GM18951 (cell line): Measurements from ENCODE around the gene MRFAP1L1.
"Not testable (repeated sequence)": the region's sequence is repeated elsewhere in the genome, so short reads cannot be mapped to it uniquely, and the experiment has no call there.

Experiments
- POLR2A ChIP-seq: IDR thresholded peaks from 4 replicates; pipeline ENCODE4 v1.6.1; 2011; ENCODE audit warnings: mild to moderate bottlenecking; ENCODE audit not compliant: insufficient read length, insufficient read depth; ENCODE audit errors: extremely low read depth
- in situ Hi-C: fragments of 300-500 bp; cut with MboI; formaldehyde crosslinking; loops from one replicate; pipeline ENCODE4 v1.12.0; 2022; ENCODE audit warnings: low sequenced_read_pairs, mixed read lengths, inconsistent platforms; ENCODE audit not compliant: unreplicated experiment

MRFAP1L1 gene

GRCh38 chr4:6682862-6683590, 26.6 kb downstream of the MRFAP1L1 start:
- TF ChIP-seq POLR2A = no peak
- in situ Hi-C loops = no loop called here

- in situ Hi-C loops = no loop called here
Observed at GRCh38 chr4:6681191-6681590, 28.5 kb downstream of the MRFAP1L1 start.

GRCh38 chr4:6680372-6681034, 29.2 kb downstream of the MRFAP1L1 start:
- in situ Hi-C loops = no loop called here
- TF ChIP-seq POLR2A = no peak

More at GRCh38 chr4:6681191-6681590, 28.5 kb downstream of the MRFAP1L1 start:
- TF ChIP-seq POLR2A = no peak

- in situ Hi-C loops = no loop called here
- no peak for TF ChIP-seq POLR2A
Observed at GRCh38 chr4:6676722-6677558, 32.7 kb downstream of the MRFAP1L1 start.

- in situ Hi-C loops = no loop called here
- TF ChIP-seq POLR2A = no peak
Observed at GRCh38 chr4:6674500-6675149, 35.0 kb downstream of the MRFAP1L1 start.

- in situ Hi-C loops = no loop called here
Observed at GRCh38 chr4:6673660-6674499, 35.8 kb downstream of the MRFAP1L1 start.

GRCh38 chr4:6673191-6673659, 36.4 kb downstream of the MRFAP1L1 start:
- in situ Hi-C loops = not testable (repeated sequence)

More at GRCh38 chr4:6673660-6674499, 35.8 kb downstream of the MRFAP1L1 start:
- TF ChIP-seq POLR2A = peak; percentile 86

GRCh38 chr4:6672541-6673190, 37.0 kb downstream of the MRFAP1L1 start:
- in situ Hi-C loops = not testable (repeated sequence)

GRCh38 chr4:6672131-6672530, 37.5 kb downstream of the MRFAP1L1 start:
- no peak for TF ChIP-seq POLR2A
- in situ Hi-C loops = no loop called here

- in situ Hi-C loops = no loop called here
- TF ChIP-seq POLR2A = no peak
Observed at GRCh38 chr4:6671648-6672047, 38.0 kb downstream of the MRFAP1L1 start.

- TF ChIP-seq POLR2A = no peak
- in situ Hi-C loops = no loop called here
Observed at GRCh38 chr4:6668391-6668790, 41.3 kb downstream of the MRFAP1L1 start.

GRCh38 chr4:6665320-6665654, 44.4 kb downstream of the MRFAP1L1 start:
- in situ Hi-C loops = no loop called here
- no peak for TF ChIP-seq POLR2A
